NCI-H526 treated with DMSO at 0.1 percent for 48 hours (cell line): Measurements from ENCODE around the gene SLC6A6.
"Not testable (repeated sequence)": the region's sequence is repeated elsewhere in the genome, so short reads cannot be mapped to it uniquely, and the experiment has no call there.

ENCODE experiments used
- DNase-seq: peaks from one replicate; lab custom pipeline; 2025; lab: John Stamatoyannopoulos, UW

The SLC6A6 gene

DNA sequence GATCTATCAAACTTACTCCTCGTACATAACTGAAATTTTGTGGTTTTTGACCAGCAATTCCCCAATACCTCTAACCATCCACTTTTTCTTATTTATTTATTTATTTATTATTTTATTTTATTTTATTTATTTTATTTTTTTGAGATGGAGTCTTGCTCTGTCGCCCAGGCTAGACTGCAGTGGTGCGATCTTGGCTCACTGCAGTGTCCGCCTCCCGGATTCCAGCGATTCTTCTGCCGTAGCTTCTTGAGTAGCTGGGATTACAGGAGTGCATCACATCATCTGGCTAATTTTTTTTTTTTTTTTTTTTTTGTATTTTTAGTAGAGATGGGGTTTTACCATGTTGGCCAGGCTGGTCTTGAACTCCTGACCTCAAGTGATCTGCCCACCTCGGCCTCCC is 35.3 kb downstream of the SLC6A6 start:
- DNase-seq: not testable (repeated sequence)

DNA sequence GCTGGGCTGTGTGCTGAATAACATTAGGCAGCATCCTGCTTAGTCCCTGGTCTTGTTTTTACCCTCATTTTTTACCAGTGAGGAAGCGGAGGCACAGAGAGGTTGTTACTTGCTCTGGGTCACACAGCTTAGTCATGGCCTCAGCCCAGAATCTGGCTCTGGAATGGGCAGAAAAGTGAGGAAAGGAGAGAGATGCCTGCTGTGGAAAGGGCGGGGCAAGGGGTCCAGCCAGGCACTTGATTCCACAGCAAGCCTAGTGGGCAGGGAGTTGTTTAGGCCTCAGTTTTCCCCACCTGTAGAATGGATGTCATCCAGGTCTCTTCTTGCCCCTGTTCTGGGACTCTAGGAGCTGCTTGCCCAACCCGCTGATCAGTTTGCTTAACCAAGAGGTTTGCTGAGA is 35.9 kb downstream of the SLC6A6 start:
- no peak for DNase-seq

DNA sequence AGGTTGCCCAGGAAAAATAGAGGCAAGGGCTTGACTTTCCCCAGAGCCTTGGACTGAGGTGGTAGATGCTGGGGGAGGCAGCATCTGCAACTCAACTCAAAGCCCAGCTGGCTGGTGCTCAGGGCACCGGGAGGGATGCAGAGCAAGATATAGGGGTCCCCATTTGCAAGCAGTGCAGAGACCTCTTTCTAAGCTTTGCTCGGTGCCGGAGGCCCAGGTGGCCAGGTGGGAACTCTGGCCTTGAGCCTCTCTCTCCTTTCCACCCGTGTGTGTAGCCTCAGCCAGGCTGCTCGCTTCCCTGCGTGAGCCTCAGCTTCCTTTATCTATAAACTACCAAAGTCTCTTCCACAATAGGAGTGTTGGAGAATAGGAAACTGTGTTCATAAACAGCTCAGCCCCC is 36.5 kb downstream of the SLC6A6 start:
- DNase-seq: no peak

DNA sequence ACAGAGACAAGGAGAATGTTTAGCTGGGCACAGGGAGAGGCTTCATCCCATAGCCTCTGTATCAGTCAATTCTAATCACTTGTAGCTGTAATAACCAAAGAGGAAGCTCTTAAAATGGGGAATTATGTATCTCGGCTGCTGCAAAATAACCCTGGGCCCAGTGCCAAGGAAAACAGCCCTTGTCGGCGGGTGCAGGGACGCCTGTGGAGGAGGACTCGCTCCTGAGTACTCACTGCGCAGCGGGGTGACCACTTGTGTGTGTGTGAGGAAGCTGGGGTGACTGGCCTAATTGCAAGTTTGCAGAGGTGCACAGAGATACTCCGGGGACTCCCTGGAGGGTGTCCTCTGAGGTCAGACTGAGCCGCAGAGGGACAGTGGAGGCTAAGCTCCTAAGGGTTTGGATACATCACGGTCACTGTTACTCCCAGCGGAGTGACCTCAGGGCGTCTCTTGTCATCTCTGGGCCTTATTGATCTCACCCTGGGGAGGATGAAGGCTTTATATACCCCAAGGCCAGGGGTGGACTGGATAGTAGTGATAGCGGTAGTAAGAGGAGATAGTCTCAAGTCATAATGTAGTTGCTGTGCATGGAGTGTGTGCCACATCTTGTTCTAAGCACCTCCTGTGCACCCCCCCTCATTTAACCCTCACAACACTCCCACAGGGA is 37.2 kb downstream of the SLC6A6 start:
- DNase-seq: no peak

DNA sequence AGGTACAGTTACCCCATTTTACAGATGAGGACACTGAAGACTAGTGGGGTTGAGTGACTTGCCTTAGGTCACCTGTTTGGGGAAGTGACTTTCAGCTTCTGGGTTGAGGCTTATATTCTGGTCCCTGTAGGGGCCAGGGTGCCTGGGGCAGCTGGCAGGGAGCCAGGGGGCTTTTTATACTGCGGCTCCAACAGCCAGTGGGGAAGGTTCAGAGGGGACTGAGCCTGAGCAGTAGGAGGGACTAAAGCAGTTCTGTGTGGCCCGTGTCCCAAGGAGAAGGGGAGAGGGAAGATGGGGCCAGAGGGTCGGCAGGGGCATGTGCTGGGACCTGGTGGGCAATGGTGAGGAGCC is 37.7 kb downstream of the SLC6A6 start:
- DNase-seq: no peak

DNA sequence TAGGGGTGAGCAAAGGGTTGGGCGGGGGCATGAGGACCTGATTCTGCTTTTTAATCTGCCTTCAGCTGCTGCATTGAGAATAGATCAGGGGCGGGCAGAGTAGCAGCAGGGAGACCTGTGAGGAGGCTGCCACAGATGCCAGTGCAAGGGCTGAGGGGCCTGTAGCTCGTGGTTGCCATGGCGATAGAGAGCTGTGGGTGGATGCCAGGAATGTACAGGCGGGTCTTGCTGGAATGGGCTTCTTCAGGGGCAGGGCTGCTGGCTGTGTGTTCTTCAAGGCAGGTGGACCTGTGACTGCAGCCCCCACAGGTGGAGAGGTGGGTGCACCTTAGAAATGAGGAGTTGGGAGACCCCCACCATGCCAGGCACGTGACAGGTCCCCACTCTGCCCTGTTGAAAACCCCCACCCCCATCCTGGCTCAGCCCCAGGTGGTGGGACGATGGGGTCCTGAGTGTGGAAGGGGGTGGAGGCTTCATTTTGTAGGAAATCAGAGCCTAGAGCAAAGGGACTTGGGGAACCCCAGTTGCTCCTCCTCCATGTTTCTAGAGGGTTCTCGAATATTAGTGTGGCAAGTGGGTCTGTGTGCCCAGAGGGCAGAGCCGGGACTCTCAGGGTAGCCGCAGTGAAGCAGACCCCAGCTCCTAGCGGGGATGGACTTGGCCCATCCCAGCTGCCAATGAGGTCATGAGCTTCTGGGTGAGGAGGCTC is 38.3 kb downstream of the SLC6A6 start:
- no peak for DNase-seq

DNA sequence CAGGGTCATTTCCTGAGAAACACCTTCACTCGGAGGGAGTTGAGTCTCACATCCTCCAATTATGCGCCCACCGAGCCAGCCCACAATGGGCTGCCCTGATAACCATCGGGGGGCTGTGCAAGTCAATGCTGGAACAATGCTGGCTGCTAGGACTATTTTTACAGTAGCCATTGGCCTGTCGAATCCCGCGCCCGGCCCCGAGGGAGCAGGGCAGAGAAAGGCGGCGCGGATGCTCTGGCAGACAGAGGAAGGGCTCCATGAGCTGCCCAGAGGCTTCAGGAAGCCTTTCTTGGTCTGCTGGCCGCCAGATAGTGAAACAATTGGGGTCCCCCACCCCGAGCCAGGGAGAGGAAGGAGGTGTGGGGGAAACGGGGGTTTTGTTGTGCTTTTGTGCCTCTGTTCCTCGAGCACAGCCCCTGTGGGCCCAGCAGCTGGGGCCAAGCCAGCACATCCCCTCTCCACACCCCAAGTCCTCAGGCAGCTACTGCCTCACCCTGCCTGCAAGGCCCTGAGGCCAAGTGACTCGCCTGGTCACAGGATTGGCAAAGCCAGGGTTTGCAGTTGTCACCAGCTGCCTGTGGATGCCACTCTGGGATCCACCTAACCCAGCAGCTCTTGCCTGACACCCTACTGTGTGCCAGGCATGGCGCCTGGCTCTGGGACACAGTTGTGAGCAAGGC is 39.0 kb downstream of the SLC6A6 start:
- no peak for DNase-seq

DNA sequence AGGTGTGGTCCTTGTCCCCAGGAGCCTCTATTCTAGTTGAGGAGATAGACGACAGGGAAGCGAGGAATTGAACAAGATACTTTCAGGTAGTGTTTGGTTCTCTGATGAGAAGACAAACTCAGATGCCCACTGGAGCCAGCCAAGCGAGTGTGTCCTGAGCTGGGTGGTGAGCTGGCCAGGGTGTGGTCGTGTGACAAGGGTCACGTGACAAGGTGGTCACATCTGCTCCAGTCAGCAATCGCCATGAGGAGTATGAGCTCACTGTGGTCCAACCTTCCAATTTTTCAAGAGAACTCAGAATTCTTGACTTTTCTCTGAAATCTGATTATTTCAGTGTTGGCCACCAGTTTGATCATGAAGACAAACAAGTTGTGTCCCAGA is 39.5 kb downstream of the SLC6A6 start:
- no peak for DNase-seq

DNA sequence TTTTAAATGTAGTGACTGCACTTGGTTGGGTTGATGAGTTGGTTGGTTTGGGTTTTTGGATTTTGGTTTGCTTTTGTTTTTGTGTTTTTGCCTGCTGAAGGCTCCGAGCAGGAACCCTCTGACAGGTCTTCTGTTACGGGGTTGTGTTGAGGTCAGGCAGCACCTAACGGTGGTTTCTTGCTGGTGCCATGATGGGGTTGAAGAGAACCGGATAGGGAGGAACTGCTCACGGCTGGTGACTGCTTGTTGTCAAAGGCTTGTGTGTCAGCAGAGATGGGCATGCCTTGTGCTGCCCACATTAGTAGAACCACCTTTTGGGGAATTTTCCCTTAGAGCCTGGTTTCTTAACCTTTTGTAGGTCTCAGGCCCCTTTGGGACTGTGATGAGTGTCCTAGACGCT is 42.0 kb downstream of the SLC6A6 start:
- no peak for DNase-seq

DNA sequence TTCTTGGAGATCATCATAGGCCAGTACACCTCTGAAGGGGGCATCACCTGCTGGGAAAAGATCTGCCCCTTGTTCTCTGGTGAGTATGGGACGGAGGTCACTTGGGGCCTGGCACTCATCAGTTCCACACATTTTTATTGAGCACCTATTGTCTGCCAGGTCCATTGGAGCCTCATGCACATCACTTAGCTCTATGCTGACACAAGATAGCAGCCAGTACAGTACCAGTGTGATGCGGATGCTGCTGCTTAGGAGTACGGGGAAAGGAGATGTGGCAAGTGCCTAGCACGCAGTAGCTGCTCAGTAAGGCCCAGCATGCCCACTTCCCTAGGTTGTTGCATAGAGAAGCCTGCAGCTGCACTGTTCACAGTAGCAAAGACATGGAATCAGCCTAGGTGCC is 43.4 kb downstream of the SLC6A6 start:
- no peak for DNase-seq

DNA sequence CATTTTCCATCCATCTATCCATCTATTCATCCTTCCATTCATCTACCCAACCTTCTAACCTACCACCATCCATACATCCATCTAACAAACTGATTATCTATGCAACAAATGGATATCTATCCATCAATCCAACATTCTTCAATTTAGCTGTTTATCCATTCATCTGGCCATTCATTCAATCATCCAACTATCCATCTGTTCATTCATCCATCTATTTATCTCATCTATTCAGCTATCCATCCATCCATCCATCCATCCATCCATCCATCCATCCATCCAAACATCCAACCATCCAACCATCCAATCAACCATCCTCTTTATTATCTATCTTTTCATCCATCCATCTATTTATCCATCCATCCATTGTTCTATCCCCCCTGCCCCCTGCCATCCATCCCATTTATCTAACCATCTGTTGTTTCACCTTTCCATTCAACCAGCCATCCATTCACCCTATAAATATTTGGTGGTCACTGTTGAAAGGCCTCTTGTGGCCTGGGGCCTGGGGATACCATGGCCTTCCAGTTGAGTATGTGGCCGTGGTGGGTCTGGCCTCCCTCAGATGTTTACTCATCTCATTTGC is 44.7 kb downstream of the SLC6A6 start:
- no peak for DNase-seq

DNA sequence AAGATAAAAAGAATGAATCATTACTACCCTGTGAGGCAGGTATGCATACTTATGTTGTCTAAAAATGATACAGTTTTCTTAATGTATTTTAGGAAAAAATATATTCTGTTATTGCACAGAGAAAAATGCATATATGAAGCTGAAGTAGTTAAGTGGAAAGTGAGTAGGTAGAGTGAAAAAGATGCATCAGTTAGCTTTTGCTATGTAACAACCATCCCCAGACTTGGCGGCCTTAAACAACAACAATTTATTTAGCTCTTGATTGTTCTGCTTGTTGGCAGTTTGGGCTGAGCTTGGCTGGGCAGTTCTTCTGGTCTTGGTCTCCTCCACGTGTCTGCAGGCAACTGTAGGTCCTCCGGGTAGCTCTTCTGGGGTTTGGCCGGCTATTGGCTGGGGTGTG is 45.7 kb downstream of the SLC6A6 start:
- DNase-seq: no peak

DNA sequence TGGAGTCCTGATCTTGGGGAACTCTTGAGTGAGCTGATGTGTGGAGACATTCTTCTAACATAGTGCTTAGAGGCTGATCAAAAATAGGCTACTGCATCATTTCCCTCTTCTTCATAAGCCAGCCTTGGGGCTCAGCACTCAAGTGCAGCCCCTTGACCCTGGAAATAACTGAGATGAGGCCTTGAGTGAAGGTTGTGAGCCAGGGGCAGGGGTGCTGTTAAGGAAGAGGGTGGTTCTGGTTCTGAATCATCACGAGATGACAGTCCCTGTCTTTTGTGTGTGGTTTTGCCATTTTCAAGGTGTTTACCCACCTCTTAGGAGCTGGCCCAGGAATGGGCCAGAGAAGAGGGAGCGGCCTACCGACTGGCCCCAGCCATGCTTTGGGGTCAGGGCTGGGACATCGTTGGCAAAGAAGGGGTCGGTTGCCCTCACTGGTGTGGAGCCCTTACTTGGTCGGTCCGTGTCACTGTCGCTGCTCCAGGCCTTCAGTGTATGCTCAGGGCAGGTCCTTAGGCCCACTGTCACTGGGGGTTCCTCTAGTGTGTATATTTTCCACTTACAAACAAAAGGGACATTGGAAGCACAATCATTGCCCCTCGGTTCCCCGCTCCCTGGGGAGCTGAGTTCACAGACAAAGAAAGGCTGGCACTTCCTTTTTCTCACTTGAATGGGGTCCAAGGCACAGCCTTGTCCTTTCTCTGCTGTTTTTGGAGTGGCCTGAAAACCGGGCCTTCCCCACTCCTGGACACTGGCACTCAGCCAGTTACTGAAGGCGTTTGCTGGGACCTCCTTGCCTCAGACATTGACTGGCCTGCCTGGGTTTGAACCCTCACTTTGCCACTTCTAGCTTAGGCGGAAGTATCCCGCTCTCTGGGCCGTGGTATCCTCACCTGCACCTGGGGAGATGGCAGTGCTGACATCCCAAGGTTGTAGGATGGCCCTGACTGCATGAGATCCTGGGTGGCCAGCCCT is 46.6 kb downstream of the SLC6A6 start:
- no peak for DNase-seq

DNA sequence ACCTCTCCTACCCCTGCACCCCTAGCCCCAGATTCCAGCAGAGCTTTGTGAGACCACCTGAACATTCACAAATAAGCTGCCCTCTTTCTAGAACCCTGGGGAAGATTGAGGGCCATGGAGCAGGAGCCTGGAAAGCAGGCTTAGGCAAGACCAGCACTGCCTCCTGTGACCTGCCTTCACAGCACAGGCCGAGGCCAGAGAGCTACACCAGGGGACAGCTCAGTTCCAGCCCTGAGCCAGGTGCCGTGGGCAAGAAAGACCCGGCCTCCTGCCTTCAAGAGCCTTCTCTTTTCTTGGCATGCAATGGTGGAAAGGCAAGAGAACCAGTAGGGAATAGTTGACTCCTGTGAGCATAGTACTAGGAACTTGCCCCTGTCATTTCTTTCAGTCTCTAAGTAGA is 48.1 kb downstream of the SLC6A6 start:
- DNase-seq: no peak

DNA sequence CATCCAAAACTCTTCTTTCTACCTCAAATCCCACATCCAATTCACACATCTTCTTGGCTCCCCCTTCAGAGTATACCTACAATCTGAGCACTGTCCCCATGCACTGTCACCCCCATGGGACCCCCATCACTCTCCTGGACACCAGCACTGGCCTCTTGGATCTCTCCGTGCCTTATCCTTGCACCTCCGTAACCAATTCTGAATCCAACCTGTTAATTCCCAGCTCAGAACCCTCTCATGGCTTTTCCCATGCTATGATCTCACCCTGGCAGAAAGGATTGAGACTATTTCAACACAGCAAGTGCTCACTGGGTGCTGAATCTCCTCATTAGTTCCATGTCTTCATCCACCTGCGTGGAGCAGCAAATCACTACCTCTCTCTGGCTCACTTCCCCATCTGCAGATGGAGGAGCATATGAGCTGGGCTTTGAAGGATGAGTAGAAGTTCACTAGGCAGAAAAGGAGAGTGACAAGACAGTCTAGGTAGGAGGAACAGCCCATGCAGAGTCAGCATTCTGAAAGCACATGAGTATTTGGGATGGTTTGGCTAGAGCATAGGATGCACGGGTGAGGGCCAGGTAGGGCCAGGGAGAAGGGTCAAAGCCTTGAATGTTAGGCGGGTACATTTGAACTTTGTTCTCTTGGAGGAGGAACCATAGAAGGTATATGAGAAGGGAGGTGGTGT is 48.7 kb downstream of the SLC6A6 start:
- no peak for DNase-seq

DNA sequence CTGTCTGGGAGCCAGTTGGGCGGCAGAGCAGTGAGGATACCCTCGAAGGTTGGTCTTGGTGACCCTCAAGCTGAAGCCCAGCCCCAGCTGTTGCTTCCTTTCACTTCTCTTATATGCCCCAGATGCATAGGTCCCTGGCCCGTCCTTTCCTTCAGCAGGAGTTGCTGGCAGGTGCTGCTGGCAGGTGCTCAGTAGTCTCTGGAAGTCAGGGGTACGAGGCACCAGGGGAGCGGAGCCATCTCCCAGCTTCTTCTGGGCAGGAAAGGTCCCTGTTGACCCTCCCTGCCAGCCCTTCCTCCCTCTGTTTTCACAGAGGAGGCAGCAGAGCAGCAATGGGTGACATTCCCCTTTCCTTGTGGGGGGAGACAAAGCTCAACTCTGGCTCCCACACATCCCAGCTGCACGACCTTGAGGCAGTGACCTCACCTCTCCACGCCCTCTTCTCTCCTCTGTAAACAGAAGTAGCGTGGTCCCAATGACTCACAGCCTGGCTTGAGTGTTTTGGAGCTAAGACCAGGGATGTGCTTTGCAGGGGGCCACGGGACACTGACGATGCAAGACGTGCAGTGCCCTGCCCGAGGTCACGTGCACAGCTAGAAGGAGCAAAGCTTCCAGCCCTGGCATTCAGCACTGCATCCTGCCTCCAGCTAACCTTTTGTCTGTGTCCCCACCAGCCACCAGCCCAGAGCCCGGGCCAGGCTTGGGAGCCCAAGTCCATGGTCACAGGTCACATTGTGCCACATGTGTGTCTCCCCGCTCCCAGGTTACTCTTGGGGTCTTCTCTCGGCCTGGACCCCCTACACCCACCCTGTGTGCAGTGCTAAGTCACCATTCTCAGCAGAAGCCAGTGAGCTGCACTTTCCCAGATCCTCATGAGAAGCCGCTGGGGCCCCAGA is 49.7 kb downstream of the SLC6A6 start:
- no peak for DNase-seq

DNA sequence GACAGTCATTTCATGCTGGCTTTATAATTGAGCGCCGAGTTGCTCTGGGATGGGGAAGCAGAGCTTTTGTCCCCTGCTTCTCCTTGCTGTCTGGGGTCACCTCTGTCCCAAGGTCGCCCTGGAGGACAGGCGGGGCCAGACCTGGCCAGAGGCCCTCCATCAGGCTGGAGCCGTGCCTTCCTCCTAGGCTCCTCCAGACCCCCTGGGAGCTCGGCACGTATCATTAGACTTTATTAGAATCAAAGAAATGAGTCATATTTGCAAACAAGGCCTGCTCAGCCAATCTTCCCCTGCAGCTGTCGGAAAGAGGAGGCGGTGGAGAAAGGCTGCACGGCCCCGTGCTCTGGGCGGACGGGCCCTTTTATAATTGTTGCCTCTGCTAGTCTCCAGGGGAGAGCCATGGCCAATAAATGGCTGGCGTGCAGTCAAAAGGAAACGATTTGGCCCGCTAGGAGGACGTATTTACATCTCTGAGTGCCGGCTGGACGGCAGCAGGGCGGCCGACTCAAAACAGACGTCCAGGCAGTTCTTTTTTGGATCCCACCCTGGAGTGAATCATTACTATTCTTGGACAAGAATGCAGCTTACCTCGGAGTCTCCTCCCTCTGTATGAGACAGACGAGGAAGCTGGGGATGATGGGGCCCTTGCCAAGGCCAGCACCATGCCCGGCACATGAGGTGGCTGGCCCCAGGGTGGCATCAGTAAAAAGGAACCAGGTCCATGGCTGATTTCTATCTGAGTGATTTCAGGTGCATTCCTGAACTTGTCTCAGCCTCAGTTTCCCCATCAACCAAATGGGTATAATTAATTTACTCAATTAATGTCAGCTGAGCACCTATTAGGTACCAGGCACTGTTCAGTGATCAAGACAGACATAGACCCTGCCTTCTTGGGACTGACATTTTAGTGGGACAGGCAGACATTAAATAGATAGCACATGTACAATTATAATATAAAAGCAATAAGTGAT is 50.6 kb downstream of the SLC6A6 start:
- DNase-seq: no peak

DNA sequence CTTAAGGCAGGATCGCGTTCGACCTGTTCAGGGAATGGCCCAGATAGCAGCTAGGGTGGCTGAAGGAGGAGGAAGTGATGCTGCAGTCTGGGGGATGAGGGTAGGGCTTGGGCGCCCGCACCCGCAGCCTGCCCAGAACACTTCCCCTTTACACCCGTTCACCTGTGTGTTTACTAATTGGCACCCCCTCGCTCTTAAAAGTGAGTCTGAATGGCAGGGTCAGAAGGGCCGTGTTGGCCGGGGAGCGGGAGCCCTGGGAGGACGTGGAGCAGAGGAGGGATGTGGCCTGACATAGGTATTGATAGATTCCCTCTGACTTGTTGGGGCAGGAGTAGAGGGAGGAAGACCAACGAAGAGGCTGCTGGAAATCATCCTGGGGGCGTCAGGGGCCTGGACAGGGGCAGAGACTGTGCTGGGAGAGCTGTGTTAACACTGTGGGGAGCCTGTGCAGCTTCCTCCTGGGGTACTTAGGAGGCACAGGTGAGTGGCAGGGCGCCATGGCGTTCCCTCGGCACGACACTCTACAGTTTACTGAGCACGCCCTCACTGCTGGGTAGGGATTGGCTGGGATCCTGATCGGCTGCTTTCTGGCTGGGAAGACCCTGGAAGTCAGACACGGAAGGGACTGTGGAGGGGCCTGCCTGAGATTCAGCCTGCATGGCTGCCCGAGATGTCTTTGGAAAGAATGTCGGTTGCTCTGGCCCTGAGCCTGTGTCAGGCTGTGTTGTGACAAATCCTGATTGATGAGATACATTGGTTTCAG is 51.7 kb downstream of the SLC6A6 start:
- no peak for DNase-seq
